Measurements from ENCODE around the gene PLK3.
"Not testable (repeated sequence)": the region's sequence is repeated elsewhere in the genome, so short reads cannot be mapped to it uniquely, and the experiment has no call there.

The PLK3 gene

GRCh38 chr1:44829506-44830384 is 29.6 kb downstream of the PLK3 start:
- DNase-seq, result no peak

DNA sequence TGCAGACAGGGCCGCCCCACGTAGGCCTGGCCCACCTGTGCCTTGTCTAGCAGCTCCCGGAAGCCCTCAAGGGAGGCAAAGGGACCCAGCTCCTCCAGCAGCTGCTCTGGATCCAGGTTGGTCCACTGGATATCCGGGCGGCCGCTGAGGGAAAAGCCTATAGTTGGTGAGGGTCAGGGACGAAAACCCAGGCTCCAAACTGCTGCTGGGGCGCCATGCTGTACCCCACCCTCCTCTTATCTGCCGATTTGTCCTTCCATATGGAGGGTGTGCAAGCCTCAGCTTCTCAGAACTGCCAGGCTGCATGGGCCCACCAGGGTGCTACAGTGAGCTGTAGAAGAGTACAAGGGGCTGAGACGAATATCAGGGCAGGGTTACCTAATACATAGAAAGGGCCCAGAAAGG is 30.7 kb downstream of the PLK3 start:
- no peak for DNase-seq

DNA sequence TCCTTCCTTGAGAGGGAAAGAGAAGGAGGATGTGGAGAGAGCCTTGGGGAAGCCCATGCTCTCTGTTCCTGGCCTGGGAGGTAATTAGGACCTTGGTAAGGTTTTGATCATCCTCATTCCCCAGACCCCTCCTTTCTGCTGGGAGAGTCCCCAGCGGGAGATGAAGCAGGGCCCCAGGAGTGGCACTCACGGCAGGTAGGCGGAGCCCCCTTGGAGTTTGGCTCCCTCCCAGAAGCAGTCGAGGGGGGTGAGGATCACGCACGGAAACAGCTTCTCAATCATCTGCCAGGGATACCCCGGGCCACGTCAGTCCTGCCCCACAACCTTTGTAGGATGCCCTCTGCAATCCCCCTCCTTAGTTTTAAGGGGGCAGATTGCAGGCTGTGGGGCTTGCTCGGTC is 31.3 kb downstream of the PLK3 start:
- DNase-seq, result no peak

DNA sequence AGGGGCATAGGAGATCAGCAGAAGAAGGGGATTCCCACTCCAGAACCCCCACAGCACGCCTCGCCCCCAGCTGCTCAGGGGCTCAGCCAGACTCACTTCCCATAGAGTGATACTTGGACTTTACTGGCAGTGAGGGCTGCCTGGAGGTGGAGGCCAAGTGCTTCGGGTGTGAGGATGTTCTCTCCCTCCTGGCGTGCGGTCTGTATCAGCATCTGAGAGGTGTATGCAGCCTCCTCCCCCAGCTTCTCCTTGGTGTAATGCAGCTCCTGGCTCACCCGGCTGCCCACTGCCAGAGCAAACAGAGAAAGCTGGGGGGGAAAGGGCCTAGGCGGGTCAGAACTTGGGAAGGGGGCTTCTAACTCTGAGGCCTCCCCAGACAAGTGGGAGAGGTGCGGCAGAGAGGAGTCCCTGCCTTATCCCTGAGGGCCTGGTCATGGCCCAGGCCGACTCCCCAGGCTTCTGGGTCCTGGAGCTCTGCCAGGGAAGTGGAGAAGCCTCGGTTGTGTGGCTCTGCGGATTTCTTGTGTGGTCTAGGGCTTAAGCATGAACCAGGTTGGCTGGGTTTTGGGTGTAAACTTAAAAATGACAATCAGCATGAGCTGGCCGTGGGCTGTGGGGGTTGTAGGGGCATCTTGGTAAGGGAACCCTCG is 32.0 kb downstream of the PLK3 start:
- no peak for DNase-seq

DNA sequence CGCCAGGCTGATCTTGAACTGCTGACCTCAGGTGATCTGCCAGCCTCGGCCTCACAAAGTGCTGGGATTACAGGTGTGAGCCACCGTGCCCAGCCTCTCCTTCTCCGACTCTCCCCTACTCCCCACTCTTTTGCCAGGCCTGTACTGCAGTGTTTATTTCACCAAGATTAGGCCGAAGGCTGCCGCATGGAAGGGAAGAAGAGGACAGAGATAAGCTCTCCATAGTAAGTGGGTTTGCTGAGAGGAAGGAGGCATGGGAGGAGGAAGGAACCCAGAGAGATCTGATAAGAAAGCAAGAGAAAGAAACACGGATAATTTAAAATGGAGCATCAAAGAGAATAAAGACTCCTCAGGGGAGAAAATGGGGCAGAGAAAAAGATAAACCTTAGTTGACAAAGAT is 34.2 kb downstream of the PLK3 start:
- no peak for DNase-seq

GRCh38 chr1:44835738-44836675 is 35.8 kb downstream of the PLK3 start:
- peak; percentile 91 to 95 for DNase-seq

DNA sequence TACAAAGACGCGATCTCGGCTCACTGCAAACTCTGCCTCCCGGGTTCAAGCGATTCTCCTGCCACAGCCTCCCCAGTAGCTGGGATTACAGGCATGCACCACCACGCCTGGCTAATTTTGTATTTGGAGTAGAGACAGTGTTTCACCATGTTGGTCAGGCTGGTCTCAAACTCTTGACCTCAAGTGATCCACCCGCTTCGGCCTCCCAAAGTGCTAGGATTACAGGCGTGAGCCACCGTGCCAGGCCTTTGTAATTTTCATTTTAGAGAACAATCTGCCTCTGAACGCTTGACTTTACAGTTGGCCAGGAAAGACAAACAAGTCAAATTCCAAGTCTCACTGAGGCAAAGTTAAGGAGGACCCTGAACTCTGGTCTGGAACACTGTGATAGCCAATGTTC is 38.1 kb downstream of the PLK3 start:
- DNase-seq, result not testable (repeated sequence)

GRCh38 chr1:44839576-44839975 is 39.4 kb downstream of the PLK3 start:
- DNase-seq, result no peak

- no peak for DNase-seq
Measured at GRCh38 chr1:44842486-44842861, 42.3 kb downstream of the PLK3 start.

DNA sequence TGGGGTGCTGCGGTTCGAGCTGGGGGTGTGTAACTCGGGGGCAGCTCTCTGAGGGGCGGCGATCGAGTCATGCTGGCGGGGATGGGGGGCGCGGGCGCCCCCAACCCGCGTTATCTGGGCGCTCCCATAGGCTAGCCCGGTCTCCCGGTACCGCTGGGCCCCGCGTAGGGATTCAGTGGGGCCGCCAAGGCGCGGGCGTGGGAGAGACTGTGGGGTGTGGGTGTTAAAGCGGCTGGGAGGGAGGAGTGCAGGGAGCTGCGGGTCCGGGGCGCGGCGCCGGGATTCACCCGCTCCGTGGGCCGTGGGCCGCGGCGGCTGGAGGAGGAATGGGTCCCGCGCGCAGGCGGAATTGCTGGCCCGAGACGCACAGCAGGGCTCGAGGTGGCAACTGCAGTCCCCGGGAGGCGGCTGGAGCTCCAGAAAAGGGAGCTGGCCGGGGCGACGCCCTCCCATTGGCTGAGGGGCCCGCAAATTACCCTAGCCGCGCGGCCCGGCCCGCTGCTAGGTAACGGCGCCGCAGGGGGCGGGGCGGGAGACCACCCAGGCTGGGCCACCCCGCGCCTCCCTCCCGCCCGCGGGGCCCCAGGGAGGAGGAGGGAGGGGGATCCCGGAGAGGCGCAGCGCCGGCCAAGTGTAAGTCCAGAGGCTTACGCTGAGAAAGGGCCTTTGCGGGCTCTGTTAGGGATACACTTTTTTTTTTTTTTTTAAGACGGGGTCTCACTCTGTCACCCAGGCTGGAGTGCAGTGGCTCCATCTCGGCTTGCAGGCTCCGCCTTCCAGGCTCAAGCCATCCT is 42.9 kb downstream of the PLK3 start, which contains the start of gene PTCH2:
Gene PTCH2 (minus strand): TSS at position 392 of the 794 bp plus-strand sequence. CDS start 321 bp downstream, at position 71.
- peak in 1 of 2 donors; percentile 38 for DNase-seq

DNA sequence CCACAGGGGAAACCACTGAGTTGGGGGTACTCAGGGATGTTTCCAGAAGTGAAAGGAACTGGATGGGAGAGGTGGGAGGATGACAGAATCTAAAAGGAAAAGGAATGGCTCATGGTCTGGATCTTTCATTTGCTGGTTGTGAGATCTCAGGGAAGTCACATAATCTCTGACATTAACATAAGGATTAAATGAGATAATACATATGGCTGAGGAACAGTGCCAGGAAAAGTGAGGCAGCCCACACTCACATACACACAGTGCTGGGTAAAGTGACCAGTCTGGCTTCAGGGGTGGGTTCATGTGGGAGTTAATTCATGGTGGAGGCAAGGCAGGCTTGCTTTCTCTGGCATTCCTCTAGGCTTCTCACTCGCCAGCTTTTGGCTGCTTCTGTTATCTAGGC is 46.8 kb downstream of the PLK3 start:
- no peak for DNase-seq

GRCh38 chr1:44847845-44848244 is 47.7 kb downstream of the PLK3 start:
- no peak for DNase-seq

DNA sequence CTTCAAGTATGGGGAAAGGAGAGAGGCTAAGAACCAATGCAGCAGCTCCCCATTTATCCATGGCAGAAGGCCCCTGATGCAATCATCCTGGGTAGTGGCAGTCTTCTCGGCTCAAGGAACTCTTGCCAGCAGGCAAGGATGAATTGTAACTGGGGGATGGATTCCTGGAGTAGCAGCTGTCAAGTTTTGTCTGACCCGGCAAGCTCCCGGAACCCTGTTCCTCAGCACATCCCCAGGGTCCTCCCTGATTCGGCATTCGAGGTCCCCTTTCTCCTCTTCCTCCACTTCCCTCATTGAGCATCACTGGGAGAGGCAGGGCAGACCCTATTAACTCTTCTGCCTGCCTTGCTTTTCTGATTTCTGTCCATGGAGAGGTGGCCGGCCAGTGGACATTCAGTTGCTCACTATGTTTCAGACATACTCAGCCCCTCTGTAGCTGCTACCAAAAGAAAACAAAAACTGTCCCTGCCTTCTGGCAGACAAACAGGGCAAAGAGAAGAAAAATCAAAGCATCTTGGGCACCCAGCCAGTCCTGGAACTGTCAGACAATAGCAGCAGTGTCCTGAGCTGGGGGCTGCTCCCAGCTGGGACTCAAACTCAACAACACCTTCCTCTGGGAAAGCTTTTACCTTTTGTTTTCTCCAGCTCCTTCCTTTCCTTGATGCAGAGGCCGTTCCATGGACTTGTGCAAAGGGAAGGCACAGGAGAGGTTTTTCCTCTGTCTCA is 48.4 kb downstream of the PLK3 start:
- DNase-seq, result no peak

- DNase-seq, result no peak
Measured at GRCh38 chr1:44849575-44850132, 49.5 kb downstream of the PLK3 start.

- no peak for DNase-seq
Measured at GRCh38 chr1:44851308-44851707, 51.1 kb downstream of the PLK3 start.

DNA sequence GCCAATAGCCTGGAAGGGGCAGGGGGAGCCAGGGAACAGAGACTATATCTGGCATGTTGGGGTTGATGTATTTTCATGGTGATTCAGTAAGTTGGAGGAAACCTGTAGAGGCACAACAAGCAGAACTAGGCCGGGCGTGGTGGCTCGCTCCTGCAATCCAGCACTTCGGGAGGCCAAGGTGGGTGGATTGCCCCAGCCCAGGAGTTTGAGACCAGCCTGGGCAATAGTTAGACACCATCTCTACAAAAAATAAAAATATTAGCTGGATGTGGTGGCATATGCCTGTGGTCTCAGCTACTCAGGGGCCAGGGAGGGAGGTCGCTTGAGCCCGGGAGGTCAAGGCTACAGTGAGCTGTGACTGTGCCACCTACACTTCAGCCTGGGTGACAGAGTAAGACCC is 53.0 kb downstream of the PLK3 start:
- DNase-seq, result no peak

GRCh38 chr1:44854970-44855369 is 54.8 kb downstream of the PLK3 start:
- DNase-seq, result no peak
